Sigmoid colon (tissue), 7 donors: Measurements from ENCODE around the gene MSX1. TPM values are rescaled to one million over a fixed set of nuclear protein-coding genes. Genes with fewer than 3 reads are reported as not detected.

ENCODE experiments used
- DNase-seq: peaks from one replicate; pipeline ENCODE4 v3.0.0-alpha.2; 2019
- H3K27ac ChIP-seq, 4 donors: fragments of 200-600 bp; sonication (generic); one replicate each; pipeline ENCODE4 v1.5.1; 2016 to 2019; ENCODE audit warnings: mild to moderate bottlenecking in 1 of 4
- H3K27me3 ChIP-seq, 3 donors: fragments of 200-600 bp; sonication (generic); one replicate each; pipeline ENCODE4 v1.5.1; 2019; ENCODE audit warnings: mild to moderate bottlenecking in 1 of 3
- H3K36me3 ChIP-seq, 4 donors: fragments of 200-600 bp; sonication (generic); one replicate each; pipeline ENCODE4 v1.5.1; 2016 to 2019
- H3K4me1 ChIP-seq, 4 donors: fragments of 200-600 bp; sonication (generic); one replicate each; pipeline ENCODE4 v1.5.1; 2017 to 2019
- H3K4me3 ChIP-seq, 4 donors: fragments of 200-600 bp; sonication (generic); one replicate each; pipeline ENCODE4 v1.5.1; 2017 to 2019; ENCODE audit warnings: mild to moderate bottlenecking in 2 of 4, moderate library complexity in 1 of 4
- H3K9me3 ChIP-seq, 4 donors: fragments of 200-600 bp in 3 of 4; sonication (generic) in 3 of 4; one replicate each; pipeline versions ENCODE4 v1.5.1 to v1.6.1; 2013 to 2019
- CTCF ChIP-seq, 4 experiments: fragments of 450-650 bp in 3 of 4; fragments of 200-600 bp in 1 of 4; IDR thresholded peaks; one replicate each; pipeline ENCODE4 v1.5.1; 2016 to 2019; ENCODE audit warnings: antibody characterized with exemption in 4 of 4, mild to moderate bottlenecking in 3 of 4, moderate library complexity in 2 of 4
- EP300 ChIP-seq, 4 donors: sonication (generic); formaldehyde crosslinking; IDR thresholded peaks; one replicate each; pipeline ENCODE4 v1.6.1; 2017; ENCODE audit warnings: antibody characterized with exemption in 4 of 4
- POLR2A ChIP-seq, 2 donors: fragments of 450-650 bp; IDR thresholded peaks; one replicate each; pipeline ENCODE4 v1.6.1; 2016; ENCODE audit warnings: antibody characterized with exemption in 2 of 2, mild to moderate bottlenecking in 2 of 2, moderate library complexity in 2 of 2
- POLR2AphosphoS5 ChIP-seq, 4 donors: sonication (generic); formaldehyde crosslinking; IDR thresholded peaks; one replicate each; pipeline ENCODE4 v1.6.1; 2017; ENCODE audit warnings: antibody characterized with exemption in 4 of 4
- WGBS, 2 donors: extraction: QIAGEN DNeasy Blood & Tissue Kit; methylation state at CpG; one replicate each; pipeline ENCODE4 v1.1.7; 2013; 5-methylcytosine and 5-hydroxymethylcytosine counted together
- intact Hi-C: fragments of 100-400 bp; cut with DNase I; formaldehyde crosslinking; loops from one replicate; pipeline ENCODE4 v1.15.1; 2023
- polyA plus RNA-seq, 3 donors: library from polyadenylated mRNA; stranded (reverse); fragments of 200-250 nt; gene quantifications; one replicate each; pipeline ENCODE4 v1.2.3, GENCODE V29; 2013
- total RNA-seq, 4 donors: library from RNA; depleted of rRNA; stranded (reverse); fragments of >200 nt; gene quantifications; one replicate each; pipeline ENCODE4 v1.1.0, GENCODE V29; 2016
- donor health status: healthy with polysubstance abuse.
- donor health status: Bipolar disorder and iron deficiency.
- donor health status: healthy.

Gene MSX1
- total and polyA plus RNA-seq, 7 donors, result 0.45 to 7.2 (median 0.99) TPM; not detected in 1

GRCh38 chr4:4838936-4839810 is 20.3 kb upstream of the MSX1 start:
- TF ChIP-seq POLR2A (IDR thresholded peaks at IDR 0.05), result no peak
- TF ChIP-seq CTCF (IDR thresholded peaks at IDR 0.05), result no peak
- no peak for TF ChIP-seq EP300 (IDR thresholded peaks at IDR 0.05)
- TF ChIP-seq POLR2AphosphoS5 (IDR thresholded peaks at IDR 0.05), result no peak
- intact Hi-C loops, result no loop called here

GRCh38 chr4:4840351-4840750 is 19.1 kb upstream of the MSX1 start:
- H3K4me1 ChIP-seq, result no peaks in the 10 kb centered on the region
- no peak overlapping the region for H3K4me3 ChIP-seq
- intact Hi-C loops, result no loop called here
- no peaks in the 10 kb centered on the region for H3K36me3 ChIP-seq
- no peak for DNase-seq
- H3K27me3 ChIP-seq, result peaks cover 0 to 26% (median 7%) of the 10 kb centered on the region in 3 donors
- no peak for TF ChIP-seq CTCF (IDR thresholded peaks at IDR 0.05)
- no peak for TF ChIP-seq POLR2AphosphoS5 (IDR thresholded peaks at IDR 0.05)
- TF ChIP-seq EP300 (IDR thresholded peaks at IDR 0.05), result no peak
- no peak for TF ChIP-seq POLR2A (IDR thresholded peaks at IDR 0.05)
- H3K9me3 ChIP-seq, result no peaks in the 10 kb centered on the region
- H3K27ac ChIP-seq, result no peak overlapping the region
- WGBS, 2 donors, result 48 to 58% methylated on average over 9 of the region's 9 CpGs

More at GRCh38 chr4:4838936-4839810, 20.3 kb upstream of the MSX1 start:
- H3K4me3 ChIP-seq, result no peak overlapping the region
- no peak overlapping the region for H3K27ac ChIP-seq
- WGBS, 2 donors, result 41 to 64% methylated on average over 16 of the region's 16 CpGs
- no peak for DNase-seq
- no peaks in the 10 kb centered on the region for H3K36me3 ChIP-seq
- peaks cover 0 to 15% (median 7%) of the 10 kb centered on the region in 3 donors for H3K27me3 ChIP-seq
- no peaks in the 10 kb centered on the region for H3K4me1 ChIP-seq
- H3K9me3 ChIP-seq, result no peaks in the 10 kb centered on the region

GRCh38 chr4:4841156-4841555 is 18.3 kb upstream of the MSX1 start:
- H3K27me3 ChIP-seq, result peaks cover 0 to 34% (median 7%) of the 10 kb centered on the region in 3 donors
- intact Hi-C loops, result no loop called here
- no peak for DNase-seq
- H3K9me3 ChIP-seq, result no peaks in the 10 kb centered on the region
- TF ChIP-seq EP300 (IDR thresholded peaks at IDR 0.05) (no peak), POLR2AphosphoS5 (IDR thresholded peaks at IDR 0.05) (no peak), POLR2A (IDR thresholded peaks at IDR 0.05) (no peak), CTCF (IDR thresholded peaks at IDR 0.05) (no peak)
- no peak overlapping the region for H3K27ac ChIP-seq
- no peaks in the 10 kb centered on the region for H3K36me3 ChIP-seq
- no peak overlapping the region for H3K4me3 ChIP-seq
- H3K4me1 ChIP-seq, result no peaks in the 10 kb centered on the region
- WGBS, 2 donors, result 81 to 82% methylated on average over 9 of the region's 9 CpGs

- H3K4me3 ChIP-seq, result no peak overlapping the region
- H3K9me3 ChIP-seq, result no peaks in the 10 kb centered on the region
- WGBS, 2 donors, result 82 to 89% methylated on average over 15 of the region's 15 CpGs
- no peak for DNase-seq
- no peak overlapping the region for H3K27ac ChIP-seq
- intact Hi-C loops, result no loop called here
- H3K27me3 ChIP-seq, result peaks cover 0 to 50% (median 15%) of the 10 kb centered on the region in 3 donors
- no peaks in the 10 kb centered on the region for H3K4me1 ChIP-seq
- TF ChIP-seq CTCF (IDR thresholded peaks at IDR 0.05) (no peak), POLR2AphosphoS5 (IDR thresholded peaks at IDR 0.05) (no peak)
- no peaks in the 10 kb centered on the region for H3K36me3 ChIP-seq
Observed at GRCh38 chr4:4842476-4843441, 16.7 kb upstream of the MSX1 start.
